Tongue (tissue), 2 donors: ENCODE measurements around the gene GNG13. TPM values are rescaled to one million over a fixed set of nuclear protein-coding genes. Genes with fewer than 3 reads are reported as not detected.

Source experiments
- DNase-seq: peaks from one replicate; pipeline ENCODE4 v3.0.0-alpha.2; 2015
- total RNA-seq: library from RNA; depleted of rRNA; stranded (reverse); fragments of >200 nt; gene quantifications from one replicate; pipeline ENCODE4 v1.2.3, GENCODE V29; 2014

GNG13 gene
- total RNA-seq, 1 donor from 2014 or later = not detected

DNA sequence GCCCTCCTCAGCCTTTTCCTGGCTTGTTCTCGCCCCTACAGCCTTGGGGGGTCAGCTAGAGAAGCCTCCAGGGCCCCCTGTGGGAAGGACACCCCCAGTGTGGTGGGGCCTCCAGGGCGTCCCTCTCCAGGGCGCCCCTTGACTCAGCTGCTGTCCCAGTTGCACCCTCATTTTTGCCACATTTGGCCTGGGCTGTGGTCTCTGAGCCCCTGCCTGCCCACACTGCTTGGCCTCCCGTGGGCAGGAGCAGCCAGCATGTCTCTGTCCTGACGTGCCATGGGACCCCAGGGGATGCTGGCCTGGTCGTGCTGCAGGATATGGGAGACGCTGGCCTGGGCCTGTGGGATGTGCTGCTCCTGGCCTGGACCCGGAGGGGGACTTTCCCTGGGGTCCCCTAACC, 7.1 kb downstream of the GNG13 start:
- no peak for DNase-seq

- no peak for DNase-seq
These were observed 8.1 kb downstream of the GNG13 start for GRCh38 chr16:792221-792995.

DNA sequence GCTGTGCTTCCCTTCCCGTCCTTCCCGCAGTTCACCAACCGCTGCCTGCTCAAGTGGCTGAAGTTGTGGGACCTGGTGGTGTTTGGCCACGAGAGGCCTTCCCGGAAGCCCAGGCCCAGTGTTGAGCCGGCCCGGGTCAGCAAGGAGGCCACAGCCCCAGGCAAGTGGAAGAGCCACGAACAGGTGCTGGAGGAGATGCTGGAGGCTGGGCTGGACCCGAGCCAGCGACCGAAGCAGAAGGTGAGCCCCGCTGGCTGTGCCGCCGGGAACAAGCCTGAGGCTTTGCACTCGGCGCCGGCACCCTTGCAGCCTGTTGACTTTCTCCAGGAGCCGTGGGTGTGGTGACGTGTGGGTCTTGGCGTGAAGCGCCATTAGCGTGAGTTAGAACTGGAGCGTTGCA, 9.4 kb downstream of the GNG13 start:
- DNase-seq = no peak

GRCh38 chr16:790086-790485, 10.4 kb downstream of the GNG13 start:
- no peak for DNase-seq

GRCh38 chr16:789191-789850, 11.2 kb downstream of the GNG13 start:
- no peak for DNase-seq

GRCh38 chr16:788399-789126, 12.0 kb downstream of the GNG13 start, which contains the start of gene CHTF18:
TSS of gene CHTF18 (plus strand) at chr16:788620. CDS start at chr16:788685, 65 bp downstream.
- peak; percentile 96 for DNase-seq

DNA sequence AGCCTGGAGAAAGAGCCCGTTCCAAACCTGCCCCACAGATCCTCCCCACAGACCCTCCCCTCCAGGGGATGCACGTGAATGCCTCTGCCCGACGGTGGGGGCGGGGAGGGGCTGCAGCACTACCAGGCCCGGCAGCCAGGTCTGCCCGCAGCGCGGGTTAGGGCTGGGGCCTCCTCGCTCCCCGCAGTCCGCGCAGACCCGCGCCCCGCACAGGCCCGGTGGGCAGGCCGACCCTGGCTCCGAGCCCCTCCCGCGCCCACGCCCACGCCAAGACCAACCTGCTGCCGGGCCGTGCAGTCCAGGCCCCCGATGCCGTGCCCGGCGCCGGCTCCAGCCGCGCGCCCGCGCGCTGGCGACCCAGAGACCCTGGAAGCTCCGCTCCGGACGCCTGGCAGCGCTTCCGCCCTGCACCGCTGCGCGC, 12.5 kb downstream of the GNG13 start, which contains the start of gene RPUSD1:
Gene RPUSD1 (minus strand): TSS at position 404 of the 421 bp plus-strand sequence. CDS start 644 bp downstream, outside the sequence.
- DNase-seq = no peak

DNA sequence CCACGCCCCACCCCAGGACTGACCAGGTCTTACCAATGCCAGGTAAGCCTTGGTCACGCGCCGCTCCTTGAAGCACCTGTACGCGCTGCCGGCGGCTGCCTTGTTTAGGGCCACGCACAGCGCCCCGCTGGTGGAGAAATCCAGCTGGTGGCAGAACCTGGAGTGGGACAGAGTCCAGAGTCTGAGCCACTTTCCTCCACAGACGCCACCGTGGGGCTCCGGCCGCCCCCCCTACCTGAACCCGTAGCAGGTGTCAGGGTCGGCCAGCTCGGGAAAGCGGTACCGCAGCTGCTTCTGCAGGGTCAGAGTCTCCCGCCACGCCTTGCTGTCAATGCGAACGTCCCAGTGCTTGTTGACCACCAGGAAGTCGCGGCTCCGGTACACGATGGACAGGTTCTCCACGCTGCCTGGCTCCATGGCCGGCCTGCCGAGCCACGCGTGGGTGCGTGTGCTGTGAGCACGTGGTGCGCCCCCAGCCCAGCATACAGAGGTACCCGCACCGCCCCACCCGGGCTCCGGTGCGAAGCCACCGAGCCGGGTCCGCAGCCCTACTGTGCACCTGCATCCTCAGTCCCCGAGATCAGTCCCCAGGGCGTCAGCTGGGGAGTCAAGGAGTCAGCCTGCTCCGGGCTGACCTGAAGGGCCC, 13.1 kb downstream of the GNG13 start:
- DNase-seq = no peak

GRCh38 chr16:785563-786535, 14.7 kb downstream of the GNG13 start:
- DNase-seq = peak; percentile 52

GRCh38 chr16:784431-784830, 16.1 kb downstream of the GNG13 start:
- DNase-seq = no peak

DNA sequence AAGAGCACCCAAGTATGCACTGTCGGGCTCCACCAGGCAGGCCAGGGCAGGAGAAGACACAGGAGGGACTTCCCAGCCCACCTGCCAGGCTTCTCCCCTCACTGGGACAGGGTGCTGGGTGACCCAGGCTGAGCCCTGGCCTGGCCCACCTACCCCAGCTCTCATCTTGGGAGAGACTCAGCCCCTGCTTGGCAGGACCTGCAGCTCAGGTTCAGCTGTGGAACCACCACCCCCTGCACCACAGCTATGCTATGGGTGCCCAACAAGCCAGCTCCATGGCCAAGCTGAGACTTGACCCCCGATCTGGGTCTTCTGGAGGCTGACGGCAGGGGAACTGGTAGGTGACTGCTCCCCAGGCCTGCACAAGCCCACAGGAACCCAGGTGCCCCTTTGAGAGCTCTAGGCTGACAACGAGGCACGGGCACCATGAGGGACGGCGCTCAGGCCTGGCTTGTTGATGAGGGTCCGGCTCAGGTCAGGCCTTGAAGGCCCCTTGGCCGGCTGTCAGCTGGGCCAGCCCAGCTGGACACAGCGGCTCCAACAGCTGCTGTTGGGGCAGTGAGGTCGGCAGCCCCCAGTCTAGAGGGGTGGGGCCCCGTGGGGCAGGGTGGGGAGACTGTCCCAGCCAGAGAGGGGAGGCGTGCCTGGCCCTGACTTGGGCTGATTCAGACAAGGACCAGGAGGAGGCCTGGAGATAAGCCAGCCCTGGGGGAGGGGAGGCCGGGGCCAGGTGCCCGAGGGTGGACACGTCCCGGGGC, 17.0 kb downstream of the GNG13 start:
- no peak for DNase-seq

DNA sequence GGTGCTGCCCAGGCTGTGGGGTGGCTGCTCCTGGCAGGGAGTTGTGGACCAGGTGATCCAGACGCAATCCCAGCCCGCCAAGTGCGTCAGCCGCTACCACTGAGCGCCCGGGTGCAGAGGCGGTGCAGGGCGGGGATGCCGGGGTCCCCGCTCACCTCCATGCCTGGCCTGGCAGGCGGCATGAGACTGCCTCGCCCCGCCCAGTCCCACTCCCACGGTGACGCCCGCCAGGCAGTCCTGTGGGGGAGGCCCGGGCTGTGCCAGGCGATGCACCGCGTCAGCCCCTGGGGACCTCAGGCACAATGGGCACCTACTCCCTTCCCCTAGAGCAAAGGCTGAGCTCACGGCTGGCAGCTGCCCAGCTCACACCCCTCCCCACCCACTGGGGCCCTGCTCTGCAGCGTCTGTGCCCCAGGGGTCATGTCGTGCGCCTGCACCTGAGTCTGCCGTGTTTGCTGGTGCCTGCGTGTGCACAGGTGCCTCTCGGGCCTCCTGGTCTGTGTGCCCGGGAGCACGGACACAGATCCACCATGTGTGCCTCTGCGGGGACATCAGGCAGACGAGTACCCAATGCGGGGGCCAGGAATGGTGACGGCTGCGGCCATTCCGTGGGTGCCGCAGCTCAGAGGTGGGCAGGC, 17.6 kb downstream of the GNG13 start:
- peak; percentile 24 for DNase-seq

DNA sequence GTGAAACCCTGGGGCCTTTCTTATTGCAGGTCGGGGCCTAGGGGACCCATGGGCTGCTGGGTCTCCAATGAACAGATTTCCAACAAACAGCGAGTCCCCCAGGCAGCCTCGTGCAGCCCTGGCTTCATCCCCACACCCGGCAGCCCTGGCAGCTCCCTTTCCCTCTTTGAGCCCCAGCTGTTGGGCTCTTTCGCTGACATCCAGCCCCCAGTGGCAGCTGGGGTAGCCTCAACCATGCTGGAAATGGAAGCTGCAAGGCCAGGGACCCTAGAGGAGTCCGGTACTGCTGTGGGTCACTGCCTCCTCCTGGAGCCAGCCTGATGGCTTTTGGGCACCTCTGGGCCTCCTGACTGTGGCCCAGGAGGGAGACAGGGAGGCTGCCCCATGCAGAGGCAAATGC, 18.3 kb downstream of the GNG13 start:
- peak; percentile 70 for DNase-seq

GRCh38 chr16:781346-782010, 19.1 kb downstream of the GNG13 start:
- no peak for DNase-seq

GRCh38 chr16:780296-780695, 20.2 kb downstream of the GNG13 start:
- DNase-seq = no peak

- no peak for DNase-seq
These were observed 21.0 kb downstream of the GNG13 start for GRCh38 chr16:779561-779960.

GRCh38 chr16:778909-779527, 21.5 kb downstream of the GNG13 start:
- no peak for DNase-seq

DNA sequence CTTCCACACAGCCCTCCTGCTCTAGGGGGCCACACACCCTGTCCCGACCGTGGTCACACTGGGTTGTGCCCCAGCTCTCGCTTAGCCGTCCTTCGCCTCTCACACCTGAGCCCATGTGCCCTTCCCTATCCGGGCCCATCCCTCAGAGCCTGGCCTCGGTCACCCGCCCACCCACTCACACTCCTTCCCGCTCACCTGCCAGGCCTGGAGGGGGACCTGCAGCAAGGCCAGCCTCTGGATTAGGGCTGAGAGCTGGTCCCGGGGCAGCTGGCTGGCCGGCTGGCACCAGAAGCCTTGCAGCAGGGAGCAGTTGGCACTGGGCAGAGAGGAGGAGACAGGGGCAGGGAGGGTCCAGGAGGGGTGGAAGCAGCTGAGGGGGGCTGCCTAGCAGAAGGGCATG, 22.1 kb downstream of the GNG13 start:
- DNase-seq = peak; percentile 28

- no peak for DNase-seq
These were observed 22.7 kb downstream of the GNG13 start for GRCh38 chr16:777826-778225.
